GM13976 (cell line): Measurements from ENCODE around the gene RBM47.

Experiments
- DNase-seq: peaks from one replicate; pipeline ENCODE4 v3.0.0; 2012; ENCODE audit warnings: low spot score
- CTCF ChIP-seq: IDR thresholded peaks from 2 replicates; pipeline ENCODE4 v1.5.1; 2012; ENCODE audit warnings: borderline replicate concordance, mild to moderate bottlenecking; ENCODE audit not compliant: insufficient read depth; ENCODE audit errors: extremely low read depth, missing control alignments, control extremely low read depth
- in situ Hi-C: fragments of 300-500 bp; cut with MboI; formaldehyde crosslinking; loops from one replicate; pipeline ENCODE4 v1.12.0; 2022; ENCODE audit warnings: low sequenced_read_pairs, mixed read lengths, inconsistent platforms; ENCODE audit not compliant: unreplicated experiment

RBM47 gene

GRCh38 chr4:40606239-40606767 lies 23.4 kb downstream of the RBM47 start:
- TF ChIP-seq CTCF = no peak
- DNase-seq = no peak
- in situ Hi-C loops = no loop called here

- TF ChIP-seq CTCF = no peak
- no peak for DNase-seq
- in situ Hi-C loops = no loop called here
These were observed 26.4 kb downstream of the RBM47 start for GRCh38 chr4:40603281-40603680.

GRCh38 chr4:40601641-40602040 lies 28.0 kb downstream of the RBM47 start:
- in situ Hi-C loops = no loop called here
- DNase-seq = no peak
- no peak for TF ChIP-seq CTCF

- TF ChIP-seq CTCF = no peak
- no peak for DNase-seq
- in situ Hi-C loops = no loop called here
These were observed 28.8 kb downstream of the RBM47 start for GRCh38 chr4:40600850-40601249.

- no peak for DNase-seq
- in situ Hi-C loops = no loop called here
- no peak for TF ChIP-seq CTCF
These were observed 30.2 kb downstream of the RBM47 start for GRCh38 chr4:40599431-40599830.

- no peak for DNase-seq
- in situ Hi-C loops = no loop called here
- TF ChIP-seq CTCF = no peak
These were observed 33.1 kb downstream of the RBM47 start for GRCh38 chr4:40596522-40596921.

GRCh38 chr4:40595981-40596380 lies 33.7 kb downstream of the RBM47 start:
- no peak for DNase-seq
- no peak for TF ChIP-seq CTCF
- in situ Hi-C loops = no loop called here
